ENCODE results near the gene GPR37.

- TF ChIP-seq CTCF (IDR thresholded peaks at IDR 0.05) (no peak), POLR2AphosphoS5 (IDR thresholded peaks at IDR 0.05) (no peak), POLR2A (IDR thresholded peaks at IDR 0.05) (no peak), EP300 (IDR thresholded peaks at IDR 0.05; ENCODE audit: low read depth) (no peak)
Measured at GRCh38 chr7:124812764-124813163, 47.2 kb upstream of the GPR37 start.

All from transverse colon (tissue), 4 donors.